NCI-H1092 treated with DMSO at 0.1 percent for 48 hours (cell line): ENCODE results near the gene MCTP1.
A peak's percentile ranks its signal among the peaks of the same experiment; 100 is the strongest.
"Not testable (repeated sequence)": the region's sequence is repeated elsewhere in the genome, so short reads cannot be mapped to it uniquely, and the experiment has no call there.

ENCODE experiments used
- DNase-seq: peaks from one replicate; lab custom pipeline; 2025; lab: John Stamatoyannopoulos, UW

The MCTP1 gene

DNA sequence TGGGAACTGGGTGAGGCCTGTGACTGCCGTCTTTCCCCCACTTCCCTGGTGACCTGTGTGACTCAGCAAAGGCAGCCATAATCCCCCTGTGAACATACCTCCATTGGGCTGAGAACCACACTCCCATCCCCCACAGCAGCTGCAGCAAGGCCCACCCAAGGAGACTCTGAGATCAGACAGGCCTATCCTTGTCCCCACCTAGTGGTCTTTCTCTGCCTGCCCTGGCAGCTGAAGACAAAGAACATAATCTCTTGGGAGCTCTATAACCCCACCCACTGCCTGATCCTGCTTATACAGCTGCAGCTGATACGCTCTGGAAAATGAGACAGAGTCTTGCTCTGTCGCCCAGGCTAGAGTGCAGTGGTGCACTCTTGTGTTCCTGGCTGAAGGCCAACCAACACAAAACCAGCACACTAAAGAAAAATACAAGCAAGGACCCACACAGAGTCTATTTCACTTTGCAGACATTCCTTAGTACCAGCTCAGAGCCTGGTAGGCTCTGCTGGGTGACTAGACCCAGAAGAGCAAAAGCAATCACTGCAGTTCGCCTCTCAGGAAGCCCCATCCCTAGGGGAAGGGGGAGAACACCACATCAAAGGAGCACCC is 106.7 kb downstream of the MCTP1 start:
- DNase-seq: peak; percentile 6

DNA sequence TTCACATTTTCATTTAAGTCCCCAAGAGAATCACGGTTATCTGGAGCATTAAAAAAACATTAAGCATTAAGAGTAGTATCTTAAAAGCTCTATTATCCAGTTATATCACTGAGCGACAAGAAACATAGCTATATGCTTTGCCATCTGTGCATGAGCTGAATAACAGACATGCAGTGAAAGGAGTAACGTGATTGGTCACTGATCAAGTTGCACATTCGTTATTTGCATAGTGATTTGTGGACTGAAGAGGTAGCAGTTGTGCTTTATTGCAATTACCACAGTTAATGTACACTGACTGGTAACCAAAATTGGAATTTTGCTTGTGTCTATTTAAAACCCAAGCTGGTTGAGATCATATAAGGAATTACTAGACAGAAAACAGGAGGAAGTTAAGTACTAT is 107.4 kb downstream of the MCTP1 start:
- DNase-seq: no peak

GRCh38 chr5:95175106-95175505 is 109.8 kb downstream of the MCTP1 start:
- DNase-seq: no peak

DNA sequence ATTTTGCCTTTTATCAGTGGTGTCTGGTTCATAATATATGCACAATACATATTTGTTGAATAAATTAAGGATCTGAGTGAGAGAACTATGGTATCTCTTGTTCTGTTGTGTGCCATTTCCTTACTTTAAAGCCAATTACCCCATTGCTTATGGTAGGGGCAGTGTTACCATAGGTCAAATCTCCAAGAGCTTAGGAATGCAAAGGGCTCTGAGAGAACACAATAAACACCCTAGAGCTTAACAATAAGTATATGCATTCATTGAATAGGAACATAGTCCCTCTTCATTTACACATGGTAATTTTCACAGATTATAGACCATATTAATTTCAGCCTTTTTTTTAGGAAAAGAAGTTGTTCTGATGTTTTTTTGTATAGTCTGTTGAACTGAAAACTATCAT is 112.2 kb downstream of the MCTP1 start:
- DNase-seq: no peak

DNA sequence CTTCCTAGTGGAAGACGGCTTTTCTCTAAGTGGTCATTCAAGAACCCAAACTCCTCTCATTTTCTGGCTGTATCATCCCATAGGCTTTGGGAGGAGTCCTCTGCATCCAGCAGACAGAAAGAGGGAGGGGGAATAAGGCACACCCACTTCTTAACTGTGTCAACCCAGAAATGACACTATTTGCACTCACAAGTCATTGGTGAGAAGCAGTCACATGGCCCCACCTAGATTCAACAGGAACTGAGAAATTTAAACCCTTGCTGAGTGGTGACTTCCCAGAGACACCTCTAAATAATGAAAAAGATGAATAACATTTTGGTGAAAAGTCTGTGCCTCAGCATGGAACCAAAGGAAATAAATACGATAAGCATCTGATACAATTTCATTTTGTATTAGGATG is 120.0 kb downstream of the MCTP1 start:
- no peak for DNase-seq

- peak; percentile 65 for DNase-seq
Measured at GRCh38 chr5:95163079-95163478, 121.8 kb downstream of the MCTP1 start.

DNA sequence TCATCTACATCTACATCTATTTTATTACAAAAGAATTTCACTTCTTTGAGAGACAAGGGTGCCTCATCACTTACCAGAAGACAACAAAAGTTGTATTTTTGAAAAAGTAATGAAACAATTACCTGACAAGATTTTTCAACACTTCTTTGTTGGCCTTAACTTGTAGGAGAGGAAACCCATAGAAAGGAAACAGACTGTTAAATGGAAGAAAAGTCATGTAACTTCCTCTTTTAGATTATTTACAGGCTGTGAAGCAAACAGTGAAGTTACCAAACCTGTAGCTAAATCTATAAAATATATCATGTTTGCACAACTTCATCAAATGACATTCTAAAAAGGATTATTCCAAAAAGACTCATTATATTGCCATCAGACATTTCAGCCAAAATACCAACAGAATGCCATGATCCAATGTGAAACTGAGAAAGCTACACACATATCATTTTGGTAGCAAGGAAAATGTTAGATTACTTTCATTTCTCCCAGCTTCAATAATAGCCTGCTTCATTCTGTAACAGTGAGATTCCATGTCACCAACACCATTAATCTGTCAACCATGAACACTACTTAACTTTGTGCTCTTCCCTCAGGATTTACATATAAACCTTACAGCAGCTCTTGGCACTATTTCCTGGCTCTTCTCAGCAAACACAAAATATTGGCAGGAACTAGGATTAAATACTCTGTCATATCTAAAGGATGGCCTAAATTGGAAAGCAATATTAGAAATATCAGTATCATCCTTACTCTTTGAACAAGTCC is 122.5 kb downstream of the MCTP1 start:
- peak; percentile 45 for DNase-seq

DNA sequence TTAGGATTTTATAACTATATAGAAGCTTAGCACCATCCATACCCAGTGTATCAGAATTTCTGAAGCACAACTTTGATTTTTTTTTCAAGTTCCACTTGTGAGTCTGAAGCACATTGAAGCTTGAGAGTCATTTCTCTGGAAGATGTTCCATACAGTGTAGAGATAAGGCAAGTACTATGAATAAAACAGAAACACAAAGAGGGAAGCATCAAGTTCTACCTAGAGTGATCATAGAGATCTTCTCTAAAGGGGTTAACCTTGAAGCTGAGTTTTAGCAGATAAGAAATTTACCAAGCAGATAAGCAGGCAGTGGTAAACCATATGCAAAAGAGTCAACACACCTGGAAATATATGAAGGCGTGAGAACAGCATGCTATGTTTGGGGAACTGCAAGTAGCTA is 125.3 kb downstream of the MCTP1 start:
- DNase-seq: no peak

- no peak for DNase-seq
Measured at GRCh38 chr5:95155888-95156287, 129.0 kb downstream of the MCTP1 start.

DNA sequence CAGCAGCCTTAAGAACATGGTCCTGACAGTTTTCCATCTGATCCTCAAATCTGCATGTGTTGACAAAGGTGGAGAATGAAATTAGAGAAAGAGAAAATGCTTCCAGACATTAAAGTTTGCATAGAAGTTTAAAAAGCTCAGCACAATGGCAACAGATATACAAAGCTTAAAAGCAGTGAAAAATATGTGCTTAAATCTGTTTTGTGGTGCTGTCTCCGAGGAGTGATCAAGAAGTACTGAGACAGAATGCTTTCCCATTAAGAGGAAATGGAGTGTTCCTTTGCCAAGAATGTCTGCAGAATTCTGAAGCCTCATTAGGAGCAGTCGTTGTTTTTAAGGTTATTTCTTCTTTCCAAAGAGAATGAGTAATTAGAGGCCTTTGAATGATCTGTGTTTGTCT is 131.4 kb downstream of the MCTP1 start:
- DNase-seq: no peak

DNA sequence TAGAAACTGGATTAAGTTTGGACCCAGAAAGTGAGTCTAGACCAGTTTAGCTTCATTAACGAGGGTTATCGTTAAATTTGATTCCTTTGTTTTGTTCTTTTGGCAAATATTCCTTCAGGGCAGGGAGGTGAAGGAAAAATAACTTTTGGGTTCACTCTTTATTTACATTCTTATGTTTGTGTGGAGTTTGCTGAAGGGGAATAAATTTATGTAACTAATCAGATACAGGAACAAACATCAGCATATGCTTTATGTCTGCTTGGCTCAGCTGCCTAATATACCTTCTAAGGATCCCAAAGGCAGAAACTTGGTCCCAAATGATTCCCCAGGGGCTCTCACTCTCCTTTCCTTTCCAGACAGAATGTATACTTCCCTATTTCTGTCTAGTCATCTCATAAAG is 132.4 kb downstream of the MCTP1 start:
- DNase-seq: no peak

DNA sequence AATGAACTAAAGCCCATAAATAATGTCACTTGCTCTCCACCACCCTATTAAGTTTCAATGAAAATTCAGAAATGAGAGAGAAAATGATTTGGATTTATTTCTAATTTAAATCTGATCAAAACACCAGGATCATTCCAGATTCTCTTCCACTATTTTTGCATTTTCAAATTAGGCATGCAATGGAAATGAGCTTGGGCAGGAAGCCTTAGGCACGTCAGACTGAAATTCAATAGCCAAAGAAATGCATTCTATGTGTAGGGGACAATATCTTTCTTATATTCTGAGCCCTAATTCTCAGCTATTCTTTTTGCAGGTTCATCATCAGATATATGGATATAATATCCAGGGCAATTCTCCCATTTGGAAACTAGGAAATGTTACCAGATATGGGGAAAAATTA is 132.8 kb downstream of the MCTP1 start:
- DNase-seq: no peak

GRCh38 chr5:95151694-95152093 is 133.2 kb downstream of the MCTP1 start:
- DNase-seq: no peak

DNA sequence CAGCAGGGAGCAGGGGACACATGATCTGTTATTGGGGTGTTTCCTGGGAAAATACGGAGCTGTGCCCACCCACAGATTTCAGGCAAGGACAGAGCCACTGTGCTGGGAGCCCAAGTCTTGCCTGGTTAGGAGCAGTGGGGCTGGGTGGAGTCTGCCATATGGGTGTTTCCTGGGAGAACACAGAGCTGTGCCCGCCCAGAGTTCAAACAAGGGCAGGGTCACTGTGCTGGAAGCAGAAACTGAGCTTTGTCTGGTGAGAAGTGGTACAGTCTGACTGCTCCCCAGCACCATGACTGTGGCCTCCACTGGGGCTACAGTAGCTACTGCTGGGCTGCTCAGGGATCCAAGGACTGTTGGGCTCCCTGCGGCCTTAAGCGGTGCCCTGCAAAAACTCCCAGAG is 135.5 kb downstream of the MCTP1 start:
- DNase-seq: no peak

- no peak for DNase-seq
Measured at GRCh38 chr5:95148453-95148852, 136.4 kb downstream of the MCTP1 start.

DNA sequence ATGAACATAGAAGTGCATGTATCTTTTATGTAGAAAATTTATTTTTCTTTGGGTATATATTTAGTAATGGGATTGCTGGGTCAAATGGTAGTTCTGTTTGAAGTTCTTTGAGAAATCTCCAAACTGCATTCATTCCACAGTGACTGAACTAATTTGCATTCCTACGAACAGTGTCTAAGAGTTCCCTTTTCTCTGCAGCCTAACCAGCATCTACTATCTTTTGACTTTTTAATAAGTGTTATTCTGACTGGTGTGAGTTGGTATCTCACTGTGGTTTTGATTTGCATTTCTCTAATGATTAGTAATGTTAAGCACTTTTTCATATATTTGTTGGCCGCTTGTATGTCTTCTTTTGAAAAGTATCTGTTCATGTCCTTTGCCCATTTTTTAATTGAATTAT is 141.0 kb downstream of the MCTP1 start:
- not testable (repeated sequence) for DNase-seq

- DNase-seq: no peak
Measured at GRCh38 chr5:95142145-95142544, 142.7 kb downstream of the MCTP1 start.

DNA sequence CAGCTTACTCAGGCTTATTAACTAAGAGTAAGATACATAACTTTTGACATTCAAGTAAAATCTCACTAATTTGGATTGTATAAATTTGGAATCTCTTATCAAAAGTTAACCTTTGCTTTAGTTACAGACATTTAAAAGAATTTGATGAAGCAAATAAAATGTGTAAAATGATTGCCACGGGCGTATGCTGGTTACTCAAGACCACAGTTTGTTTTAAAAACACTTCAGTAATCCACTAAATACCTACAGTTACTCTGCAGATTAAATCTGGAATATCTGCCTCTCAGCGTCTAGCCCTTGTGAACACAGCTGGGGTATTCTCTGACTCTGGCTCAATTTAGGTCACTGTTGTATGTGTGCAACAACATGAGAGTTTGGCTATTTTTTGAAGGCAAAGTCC is 143.8 kb downstream of the MCTP1 start:
- DNase-seq: no peak

DNA sequence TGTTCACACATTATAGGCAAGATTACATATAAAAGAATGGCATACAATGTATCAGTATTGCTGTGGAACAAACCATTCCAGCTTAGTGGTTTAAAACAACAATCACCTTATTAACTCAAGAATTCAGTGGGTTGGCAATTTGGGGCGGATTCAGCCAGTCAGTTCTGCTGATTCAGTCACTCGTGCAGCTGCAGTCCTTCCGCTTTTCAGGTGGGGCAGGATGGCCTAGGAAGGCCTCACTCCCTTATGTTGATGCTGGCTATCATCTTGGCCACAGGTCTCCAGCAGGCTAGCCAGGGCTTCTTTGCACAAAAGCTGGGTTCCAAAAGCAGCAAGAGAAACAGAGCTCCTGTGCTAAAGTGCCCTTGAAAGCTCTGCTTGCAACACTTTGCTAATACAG is 150.6 kb downstream of the MCTP1 start:
- DNase-seq: no peak

- DNase-seq: no peak
Measured at GRCh38 chr5:95132096-95132495, 152.8 kb downstream of the MCTP1 start.

DNA sequence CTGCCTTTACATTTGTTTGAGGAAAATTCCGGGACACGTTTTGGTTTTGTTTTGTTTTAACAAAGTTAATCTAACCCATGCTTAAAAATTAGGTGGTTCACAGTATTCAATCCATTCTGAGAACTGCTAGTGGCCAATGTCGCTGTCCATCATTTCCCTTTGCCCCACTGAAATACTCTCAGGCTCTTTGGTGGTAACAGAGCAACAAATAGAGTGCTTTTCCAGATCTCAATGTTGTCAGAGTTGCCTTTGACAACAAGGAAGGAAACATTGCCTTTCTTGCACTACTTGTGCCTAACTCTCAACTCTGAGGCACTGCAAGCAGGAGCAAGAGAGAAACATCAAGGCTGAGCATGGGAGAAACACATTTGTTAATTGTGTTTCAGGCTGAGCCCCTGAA is 154.0 kb downstream of the MCTP1 start:
- DNase-seq: no peak

DNA sequence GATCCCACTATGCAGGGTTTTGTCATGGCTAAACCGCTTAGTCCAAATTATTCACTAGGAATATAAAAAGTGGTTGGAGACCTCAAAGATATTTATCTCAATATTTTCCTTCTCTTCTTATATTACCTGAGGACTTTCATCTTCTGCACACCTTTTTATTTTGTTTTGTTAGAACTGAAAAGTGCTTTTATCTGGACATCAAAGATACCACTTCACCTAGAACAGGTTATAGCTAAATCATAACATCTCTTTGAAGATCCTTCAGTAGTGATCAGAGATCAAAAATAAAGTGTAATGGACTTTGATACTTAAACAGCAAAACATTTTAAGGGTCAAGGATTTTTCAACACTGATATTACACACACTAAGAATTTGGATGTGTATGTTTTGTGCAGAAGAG is 160.2 kb downstream of the MCTP1 start:
- DNase-seq: no peak

DNA sequence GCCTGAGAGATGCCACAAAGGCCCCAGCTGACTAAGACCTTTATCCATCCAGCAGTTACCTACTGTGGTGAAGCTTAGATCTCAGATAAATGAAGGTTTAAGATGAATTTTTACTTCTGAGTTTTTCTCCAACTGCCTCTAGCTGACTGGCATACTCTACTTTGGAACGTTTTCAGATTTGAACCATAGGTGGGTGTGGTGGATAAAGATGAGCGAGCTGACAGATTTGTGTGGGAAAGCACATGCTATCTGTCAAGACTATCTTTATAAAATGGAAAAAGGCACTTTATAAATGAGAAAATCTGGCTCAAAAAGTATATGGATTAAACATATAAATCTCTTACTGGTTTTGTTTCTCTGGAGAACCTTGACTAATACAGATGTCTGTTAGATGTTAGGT is 160.8 kb downstream of the MCTP1 start:
- DNase-seq: no peak

DNA sequence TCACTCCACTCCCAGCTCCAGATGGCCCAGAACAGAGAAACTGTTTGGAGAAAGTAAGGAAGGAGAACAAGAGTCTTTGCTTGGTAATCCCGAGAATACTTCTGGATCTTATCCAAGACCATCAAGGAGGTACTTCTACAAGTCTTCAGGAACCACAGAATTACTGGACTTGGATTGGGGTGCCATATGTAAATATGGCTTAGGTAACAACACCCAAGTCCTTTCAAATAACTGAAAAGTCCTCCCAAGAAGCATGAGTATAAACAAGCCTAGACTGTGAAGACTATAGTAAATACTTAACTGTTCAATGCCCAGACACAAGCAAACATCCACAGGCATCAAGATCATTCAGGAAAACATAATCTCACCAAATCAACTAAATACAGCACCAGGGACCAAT is 170.0 kb downstream of the MCTP1 start:
- no peak for DNase-seq
